HFF-Myc (cell line): Measurements from ENCODE around the gene NFATC2IP.
A peak's percentile ranks its signal among the peaks of the same experiment; 100 is the strongest.

Source experiments
- DNase-seq: peaks from one replicate; pipeline ENCODE4 v3.0.0-alpha.2; 2011; ENCODE audit warnings: low read depth; ENCODE audit errors: extremely low read depth
- H3K4me3 ChIP-seq: replicated peaks from 2 replicates; pipeline ENCODE4 v1.5.1; 2011; ENCODE audit warnings: low read depth, mild to moderate bottlenecking, control low read depth, low read length
- TF ChIP-seq, protein P1 (sequence below): IDR thresholded peaks from 2 replicates; pipeline ENCODE4 v1.5.1; 2012; ENCODE audit warnings: mild to moderate bottlenecking, low read depth, low read length, control low read depth; ENCODE audit errors: missing control alignments

The NFATC2IP gene

DNA sequence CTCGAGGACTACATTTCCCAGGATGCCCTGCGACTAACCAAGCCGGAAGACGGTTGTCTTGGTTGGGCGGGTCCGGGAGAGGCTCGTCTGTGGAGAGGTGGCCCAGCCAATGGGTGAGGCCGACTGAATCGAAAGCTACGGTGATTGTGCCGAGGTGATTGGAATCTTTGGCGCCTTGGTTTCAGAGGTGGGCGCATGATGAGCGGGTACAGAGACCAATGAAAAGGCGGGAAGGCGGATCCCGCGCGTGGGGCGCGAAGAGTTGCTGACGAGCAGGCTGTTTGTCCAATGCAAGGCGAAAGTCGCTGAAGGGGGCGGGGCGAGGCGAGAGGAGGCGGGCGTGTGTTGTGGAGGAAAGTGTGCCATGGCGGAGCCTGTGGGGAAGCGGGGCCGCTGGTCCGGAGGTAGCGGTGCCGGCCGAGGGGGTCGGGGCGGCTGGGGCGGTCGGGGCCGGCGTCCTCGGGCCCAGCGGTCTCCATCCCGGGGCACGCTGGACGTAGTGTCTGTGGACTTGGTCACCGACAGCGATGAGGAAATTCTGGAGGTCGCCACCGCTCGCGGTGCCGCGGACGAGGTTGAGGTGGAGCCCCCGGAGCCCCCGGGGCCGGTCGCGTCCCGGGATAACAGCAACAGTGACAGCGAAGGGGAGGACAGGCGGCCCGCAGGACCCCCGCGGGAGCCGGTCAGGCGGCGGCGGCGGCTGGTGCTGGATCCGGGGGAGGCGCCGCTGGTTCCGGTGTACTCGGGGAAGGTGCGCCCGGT is at the start of gene NFATC2IP:
TSS of gene NFATC2IP (plus strand) at position 290 of the 762 bp plus-strand sequence. CDS start at position 365, 75 bp downstream.
- H3K4me3 ChIP-seq, result peak within 1 kb of the TSS; percentile 91
- TF ChIP-seq, protein P1, sequence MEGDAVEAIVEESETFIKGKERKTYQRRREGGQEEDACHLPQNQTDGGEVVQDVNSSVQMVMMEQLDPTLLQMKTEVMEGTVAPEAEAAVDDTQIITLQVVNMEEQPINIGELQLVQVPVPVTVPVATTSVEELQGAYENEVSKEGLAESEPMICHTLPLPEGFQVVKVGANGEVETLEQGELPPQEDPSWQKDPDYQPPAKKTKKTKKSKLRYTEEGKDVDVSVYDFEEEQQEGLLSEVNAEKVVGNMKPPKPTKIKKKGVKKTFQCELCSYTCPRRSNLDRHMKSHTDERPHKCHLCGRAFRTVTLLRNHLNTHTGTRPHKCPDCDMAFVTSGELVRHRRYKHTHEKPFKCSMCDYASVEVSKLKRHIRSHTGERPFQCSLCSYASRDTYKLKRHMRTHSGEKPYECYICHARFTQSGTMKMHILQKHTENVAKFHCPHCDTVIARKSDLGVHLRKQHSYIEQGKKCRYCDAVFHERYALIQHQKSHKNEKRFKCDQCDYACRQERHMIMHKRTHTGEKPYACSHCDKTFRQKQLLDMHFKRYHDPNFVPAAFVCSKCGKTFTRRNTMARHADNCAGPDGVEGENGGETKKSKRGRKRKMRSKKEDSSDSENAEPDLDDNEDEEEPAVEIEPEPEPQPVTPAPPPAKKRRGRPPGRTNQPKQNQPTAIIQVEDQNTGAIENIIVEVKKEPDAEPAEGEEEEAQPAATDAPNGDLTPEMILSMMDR, result no peak
- peak; percentile 100 for DNase-seq

DNA sequence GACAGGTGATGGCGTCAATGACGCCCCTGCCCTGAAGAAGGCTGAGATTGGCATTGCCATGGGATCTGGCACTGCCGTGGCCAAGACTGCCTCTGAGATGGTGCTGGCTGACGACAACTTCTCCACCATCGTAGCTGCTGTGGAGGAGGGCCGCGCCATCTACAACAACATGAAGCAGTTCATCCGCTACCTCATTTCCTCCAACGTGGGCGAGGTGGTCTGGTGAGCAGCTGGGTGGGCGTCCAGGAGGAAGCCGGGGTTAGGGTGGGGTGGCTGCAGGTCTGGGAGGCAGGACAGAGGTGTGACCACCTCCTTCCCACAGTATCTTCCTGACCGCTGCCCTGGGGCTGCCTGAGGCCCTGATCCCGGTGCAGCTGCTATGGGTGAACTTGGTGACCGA is 48.9 kb upstream of the NFATC2IP start:
- no peak for DNase-seq
- no peak overlapping the region for H3K4me3 ChIP-seq
- TF ChIP-seq, protein P1, result no peak

DNA sequence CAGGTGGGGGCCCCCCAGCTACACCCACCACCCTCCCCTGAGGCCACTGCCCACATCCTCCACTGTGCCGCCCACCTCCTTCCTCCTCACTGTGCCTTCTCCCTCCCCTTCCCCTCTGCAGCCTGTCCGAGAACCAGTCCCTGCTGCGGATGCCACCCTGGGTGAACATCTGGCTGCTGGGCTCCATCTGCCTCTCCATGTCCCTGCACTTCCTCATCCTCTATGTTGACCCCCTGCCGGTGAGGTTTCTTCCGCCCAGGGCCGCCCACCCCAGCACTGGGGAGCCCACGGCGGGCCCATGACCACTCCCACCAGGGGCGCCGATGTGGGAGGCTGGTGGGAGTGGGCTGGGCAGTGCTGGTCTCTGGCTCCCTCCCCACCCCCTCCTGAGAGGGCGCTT is 47.8 kb upstream of the NFATC2IP start:
- TF ChIP-seq, protein P1, result no peak
- no peak overlapping the region for H3K4me3 ChIP-seq
- no peak for DNase-seq

DNA sequence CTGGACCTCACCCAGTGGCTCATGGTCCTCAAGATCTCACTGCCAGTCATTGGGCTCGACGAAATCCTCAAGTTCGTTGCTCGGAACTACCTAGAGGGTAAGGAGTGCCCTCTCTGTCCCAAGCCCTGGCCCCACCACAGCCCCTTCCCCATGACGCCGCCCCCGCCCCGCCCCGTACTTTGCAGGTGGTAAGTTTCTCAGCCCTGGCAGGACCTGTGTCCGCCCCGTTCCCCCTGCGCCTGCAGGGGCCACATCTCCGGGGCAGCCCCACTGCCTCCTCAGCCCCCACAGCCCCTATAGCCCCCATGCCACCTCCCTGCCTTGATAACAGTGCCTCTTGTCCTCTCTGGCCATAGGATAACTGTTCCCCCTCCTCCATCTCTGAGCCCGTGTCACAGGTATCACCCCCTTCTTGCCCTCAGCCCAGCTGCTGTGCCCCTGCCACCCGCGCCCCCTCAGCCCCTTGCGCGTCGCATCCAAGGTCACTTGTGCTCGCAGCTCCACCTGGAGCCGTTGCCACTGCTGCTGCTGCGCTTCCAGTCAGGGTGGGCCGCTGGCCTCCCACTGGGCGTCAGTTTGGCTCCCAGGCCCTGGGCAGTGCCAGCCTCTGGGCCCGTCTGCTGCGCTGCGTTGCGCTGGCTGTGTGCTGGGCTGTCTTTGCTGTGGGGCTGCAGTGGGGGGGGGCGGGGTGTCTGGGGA is 47.2 kb upstream of the NFATC2IP start:
- no peak overlapping the region for H3K4me3 ChIP-seq
- no peak for DNase-seq
- TF ChIP-seq, protein P1, result no peak

DNA sequence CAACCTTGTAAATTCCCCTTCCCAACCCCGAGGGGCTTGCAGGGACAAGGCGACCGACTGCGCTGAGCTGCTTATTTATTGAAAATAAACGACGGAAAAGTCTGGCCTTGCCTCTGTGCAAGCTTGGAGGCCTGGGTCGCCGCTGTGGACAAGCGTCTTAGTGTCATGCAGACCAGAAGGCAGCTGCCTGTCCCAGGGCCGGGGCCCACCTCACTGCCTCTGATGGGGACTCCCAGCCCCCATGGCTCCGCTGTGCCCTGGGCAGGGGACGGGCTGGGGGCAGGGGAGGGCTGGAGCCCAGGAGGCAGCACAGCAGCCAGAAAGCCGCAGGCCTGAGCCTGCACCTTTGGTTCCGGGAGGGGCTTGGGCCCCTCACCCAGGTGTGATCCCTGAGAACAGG is 46.4 kb upstream of the NFATC2IP start:
- DNase-seq, result no peak
- no peak overlapping the region for H3K4me3 ChIP-seq
- TF ChIP-seq, protein P1, result no peak

DNA sequence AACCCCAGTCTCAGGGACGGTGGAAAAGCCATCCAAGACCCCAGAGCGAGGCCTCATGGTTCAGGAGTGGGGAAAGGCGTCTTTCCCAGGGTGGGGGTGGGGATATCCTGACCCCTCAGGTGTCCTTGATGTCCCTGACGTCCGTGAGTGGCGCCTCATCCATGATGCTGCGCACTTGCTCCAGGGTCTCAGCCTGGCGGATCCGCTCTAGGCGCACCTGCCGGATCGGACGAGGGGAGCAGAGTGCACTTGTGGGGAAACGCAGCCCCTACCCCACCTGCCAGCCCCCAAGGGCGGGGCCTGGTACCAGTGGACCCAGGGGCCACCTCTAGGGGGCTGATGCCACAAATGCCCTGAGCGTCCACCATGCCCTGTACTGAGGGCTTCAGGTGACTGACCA is 45.9 kb upstream of the NFATC2IP start:
- DNase-seq, result no peak
- TF ChIP-seq, protein P1, result no peak
- no peak overlapping the region for H3K4me3 ChIP-seq
